GM12892 (cell line): ENCODE data around the gene HDAC8.

Source experiments
- POLR2A ChIP-seq: IDR thresholded peaks from 2 replicates; pipeline ENCODE4 v1.6.1; 2011; ENCODE audit warnings: low read depth, low read length, control low read depth
- POLR2AphosphoS5 ChIP-seq: IDR thresholded peaks from 2 replicates; pipeline ENCODE4 v1.6.1; 2011; ENCODE audit warnings: low read depth, low read length, control low read depth

- TF ChIP-seq POLR2AphosphoS5 (no peak), POLR2A (no peak)
Observed at GRCh38 chrX:72316408-72317110, 256.1 kb downstream of the HDAC8 start.
